GM23338 (cell line): Measurements from ENCODE around the gene TDRD7. TPM values are rescaled to one million over a fixed set of nuclear protein-coding genes. Genes with fewer than 3 reads are reported as not detected.

ENCODE experiments used
- ATAC-seq: fragments of 200-7000 bp; cut with Tn5 transposase; 3 replicates; pipeline ENCODE4 v1.9.1; 2020
- DNase-seq: peaks from one replicate; pipeline ENCODE4 v3.0.0-alpha.2; 2015; ENCODE audit warnings: low spot score
- H2AFZ ChIP-seq: fragments of 200-600 bp; sonication (generic); 2 replicates; pipeline ENCODE4 v1.8.0; 2016; ENCODE audit warnings: antibody characterized with exemption, mild to moderate bottlenecking, moderate library complexity
- H3F3A ChIP-seq: fragments of 200-600 bp; sonication (generic); replicated peaks from 2 replicates; pipeline ENCODE4 v1.8.0; 2017; ENCODE audit warnings: antibody characterized with exemption, mixed run types, low read depth
- H3K27ac ChIP-seq: fragments of 200-600 bp; sonication (generic); 2 replicates; pipeline ENCODE4 v1.6.1; 2016; ENCODE audit warnings: low read depth
- H3K27me3 ChIP-seq: fragments of 200-600 bp; sonication (generic); 2 replicates; pipeline ENCODE4 v1.8.0; 2016; ENCODE audit warnings: mild to moderate bottlenecking, mixed run types, moderate library complexity; ENCODE audit not compliant: insufficient read depth
- H3K36me3 ChIP-seq: fragments of 200-600 bp; sonication (generic); 2 replicates; pipeline ENCODE4 v1.8.0; 2016; ENCODE audit warnings: mild to moderate bottlenecking; ENCODE audit not compliant: insufficient read depth
- H3K4me1 ChIP-seq: fragments of 200-600 bp; sonication (generic); 2 replicates; pipeline ENCODE4 v1.8.0; 2016; ENCODE audit warnings: mild to moderate bottlenecking, moderate library complexity; ENCODE audit not compliant: insufficient read depth
- H3K4me2 ChIP-seq: fragments of 200-600 bp; sonication (generic); 2 replicates; pipeline ENCODE4 v1.7.1; 2017; ENCODE audit warnings: mixed run types
- H3K4me3 ChIP-seq: fragments of 200-600 bp; sonication (generic); 2 replicates; pipeline ENCODE4 v1.6.1; 2016; ENCODE audit warnings: mixed run types
- H3K79me2 ChIP-seq: fragments of 200-600 bp; sonication (generic); replicated peaks from 2 replicates; pipeline ENCODE4 v1.8.0; 2017; ENCODE audit warnings: mild to moderate bottlenecking; ENCODE audit not compliant: insufficient read depth
- H3K9me2 ChIP-seq: fragments of 200-600 bp; sonication (generic); 2 replicates; pipeline ENCODE4 v1.8.0; 2017; ENCODE audit not compliant: insufficient read depth
- H4K20me1 ChIP-seq: fragments of 200-600 bp; sonication (generic); replicated peaks from 2 replicates; pipeline ENCODE4 v1.8.0; 2017; ENCODE audit warnings: mild to moderate bottlenecking; ENCODE audit not compliant: insufficient read depth
- H3K27ac Mint-ChIP-seq: 2 replicates; pipeline ENCODE4 v1.8.0; 2020; ENCODE audit warnings: inconsistent platforms, mild to moderate bottlenecking, moderate library complexity, mixed read lengths
- H3K27me3 Mint-ChIP-seq: 3 replicates; pipeline ENCODE4 v1.8.0; 2022; ENCODE audit warnings: low read depth, mild to moderate bottlenecking, moderate library complexity, mixed read lengths, inconsistent platforms; ENCODE audit not compliant: insufficient read depth, poor library complexity
- H3K36me3 Mint-ChIP-seq: 3 replicates; pipeline ENCODE4 v1.8.0; 2021; ENCODE audit warnings: low read depth, mild to moderate bottlenecking, inconsistent platforms, moderate library complexity, mixed read lengths
- H3K4me1 Mint-ChIP-seq: 3 replicates; pipeline ENCODE4 v1.8.0; 2020; ENCODE audit warnings: mild to moderate bottlenecking, inconsistent platforms, mixed read lengths
- H3K4me3 Mint-ChIP-seq: 3 replicates; pipeline ENCODE4 v1.8.0; 2021; ENCODE audit warnings: moderate library complexity, mild to moderate bottlenecking, inconsistent platforms, mixed read lengths
- H3K9me3 Mint-ChIP-seq: 3 replicates; pipeline ENCODE4 v1.8.0; 2020; ENCODE audit warnings: moderate library complexity, mild to moderate bottlenecking, inconsistent platforms, mixed read lengths
- CREB1 ChIP-seq: fragments of 250-450 bp; sonication (Bioruptor Pico); IDR thresholded peaks from 2 replicates; pipeline ENCODE4 v1.5.0; 2020; ENCODE audit warnings: low read depth, mild to moderate bottlenecking, moderate library complexity
- CTCF ChIP-seq, 2 experiments: fragments of 200-600 bp in 1 of 2; sonication (generic) in 1 of 2; conservative IDR thresholded peaks; 2 replicates each; pipeline versions ENCODE4 v1.5.1 to v1.6.1; 2016 to 2017; ENCODE audit warnings: antibody characterized with exemption in 2 of 2, low read depth in 2 of 2, mild to moderate bottlenecking in 2 of 2, moderate library complexity in 1 of 2
- ETS1 ChIP-seq: IDR thresholded peaks from 2 replicates; pipeline ENCODE4 v1.6.1; 2016; ENCODE audit warnings: antibody characterized with exemption
- EZH2 ChIP-seq: fragments of 200-600 bp; sonication (generic); IDR thresholded peaks from one replicate; pipeline ENCODE4 v1.8.0; 2017; ENCODE audit warnings: antibody characterized with exemption, mild to moderate bottlenecking, low read depth; ENCODE audit not compliant: unreplicated experiment
- EZH2phosphoT487 ChIP-seq: fragments of 200-600 bp; sonication (generic); IDR thresholded peaks from one replicate; pipeline ENCODE4 v1.8.1; 2018; ENCODE audit warnings: antibody characterized with exemption; ENCODE audit not compliant: unreplicated experiment
- JUNB ChIP-seq: IDR thresholded peaks from one replicate; pipeline ENCODE4 v1.6.1; 2016; ENCODE audit warnings: antibody characterized with exemption; ENCODE audit not compliant: unreplicated experiment
- NANOG ChIP-seq: IDR thresholded peaks from 2 replicates; pipeline ENCODE4 v1.6.1; 2016; ENCODE audit warnings: antibody characterized with exemption, borderline replicate concordance
- POLR2AphosphoS5 ChIP-seq: IDR thresholded peaks from 2 replicates; pipeline ENCODE4 v1.6.1; 2016; ENCODE audit warnings: antibody characterized with exemption, low read depth
- REST ChIP-seq: IDR thresholded peaks from one replicate; pipeline ENCODE4 v1.6.1; 2018; ENCODE audit warnings: antibody characterized with exemption; ENCODE audit not compliant: unreplicated experiment
- STAT1 ChIP-seq: IDR thresholded peaks from one replicate; pipeline ENCODE4 v1.6.1; 2016; ENCODE audit warnings: antibody characterized with exemption; ENCODE audit not compliant: unreplicated experiment
- ZNF114 ChIP-seq: fragments of 250-450 bp; sonication (Bioruptor Pico); IDR thresholded peaks from 2 replicates; pipeline ENCODE4 v1.5.0; 2020; ENCODE audit warnings: mild to moderate bottlenecking, moderate library complexity
- ZNF331 ChIP-seq: fragments of 250-450 bp; sonication (Bioruptor Pico); IDR thresholded peaks from 2 replicates; pipeline ENCODE4 v1.5.0; 2020; ENCODE audit warnings: low read depth, mild to moderate bottlenecking, moderate library complexity
- polyA plus RNA-seq: library from polyadenylated mRNA; unstranded; fragments of >200 nt; fragmentation: Nextera tagmentation; extraction: Ambion mirVana; gene quantifications from 2 replicates; pipeline ENCODE4 v1.2.1, GENCODE V29; 2016
- total RNA-seq: library from RNA; depleted of rRNA; stranded (reverse); fragments of >200 nt; shearing (Covaris generic); gene quantifications from 2 replicates; pipeline ENCODE4 v1.2.3, GENCODE V29; 2014

Gene TDRD7
- total and polyA plus RNA-seq, 2 experiments from 2014 or later, result 1.7 to 3.1 TPM

- no peaks in the 10 kb centered on the region for H3F3A ChIP-seq
- H2AFZ ChIP-seq, result no peak overlapping the region
- no peaks in the 10 kb centered on the region for H3K27me3 ChIP-seq
- H3K27ac ChIP-seq, result no peak overlapping the region
- H3K9me3 Mint-ChIP-seq, result peaks cover 22% of the 10 kb centered on the region
- no peaks in the 10 kb centered on the region for H3K36me3 ChIP-seq
- DNase-seq, result no peak
- peaks cover 8% of the 10 kb centered on the region; the same call in 1 of the 2 replicates for H3K9me2 ChIP-seq
- H4K20me1 ChIP-seq, result no peaks in the 10 kb centered on the region
- H3K79me2 ChIP-seq, result no peaks in the 10 kb centered on the region
- H3K4me1 ChIP-seq, result no peaks in the 10 kb centered on the region
- H3K27ac Mint-ChIP-seq, result no peak overlapping the region
- ATAC-seq, result no peak
- no peak overlapping the region for H3K4me2 ChIP-seq
- no peak overlapping the region for H3K4me3 Mint-ChIP-seq
- H3K27me3 Mint-ChIP-seq, result peaks cover 7% of the 10 kb centered on the region
- H3K4me3 ChIP-seq, result no peak overlapping the region
- peaks cover 17% of the 10 kb centered on the region for H3K4me1 Mint-ChIP-seq
- peaks cover 45% of the 10 kb centered on the region for H3K36me3 Mint-ChIP-seq
- TF ChIP-seq EZH2 (no peak), CREB1 (CRISPR knock-in tag) (no peak), ZNF331 (no peak), CTCF (conservative IDR thresholded peaks at IDR 0.05; ENCODE audit: low read depth in 2 of 2) (no peak), JUNB (no peak), ZNF114 (no peak), ETS1 (no peak), EZH2phosphoT487 (no peak), POLR2AphosphoS5 (no peak), NANOG (no peak), REST (no peak), STAT1 (no peak)
Measured at GRCh38 chr9:97366476-97366875, 45.4 kb upstream of the TDRD7 start.
